RPMI7951 (cell line): ENCODE data around the gene TAS2R1. TPM values are rescaled to one million over a fixed set of nuclear protein-coding genes. Genes with fewer than 3 reads are reported as not detected.
"Not testable (repeated sequence)": the region's sequence is repeated elsewhere in the genome, so short reads cannot be mapped to it uniquely, and the experiment has no call there.

Experiments
- DNase-seq: peaks from one replicate; pipeline ENCODE4 v3.0.0-alpha.2; 2012; ENCODE audit warnings: low read depth
- total RNA-seq: library from RNA; depleted of rRNA; stranded (reverse); fragments of >200 nt; shearing (Covaris generic); gene quantifications from 2 replicates; pipeline ENCODE4 v1.2.3, GENCODE V29; 2014

Gene TAS2R1
- total RNA-seq, 1 experiment from 2014 or later = not detected

GRCh38 chr5:9622971-9623421 lies 7.2 kb downstream of the TAS2R1 start:
- peak; percentile 67 for DNase-seq

DNA sequence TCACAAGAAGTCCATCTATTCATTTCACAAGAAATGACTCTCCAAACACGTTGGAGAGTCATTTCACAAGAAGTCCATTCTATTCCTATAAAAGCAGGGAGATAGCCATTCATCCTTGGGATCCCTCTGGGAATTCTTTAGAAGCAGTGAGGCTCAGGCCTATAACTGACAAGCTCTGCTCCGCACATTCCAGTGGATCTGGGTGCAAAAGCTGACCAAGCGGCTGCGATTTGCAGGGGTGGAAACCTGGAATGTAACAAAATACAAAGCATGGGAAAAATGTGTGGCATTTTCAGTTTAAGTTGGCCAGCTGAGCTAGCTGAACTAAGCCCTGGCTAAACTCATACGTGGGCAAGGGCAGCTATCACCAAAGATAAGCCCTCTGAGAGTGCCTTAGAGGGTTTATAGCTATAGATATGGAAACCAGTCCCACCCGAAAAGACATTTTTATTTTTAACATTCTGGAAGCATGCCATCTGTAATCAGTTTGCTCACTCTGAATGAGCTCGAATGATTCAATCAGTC lies 8.7 kb downstream of the TAS2R1 start:
- DNase-seq = no peak

DNA sequence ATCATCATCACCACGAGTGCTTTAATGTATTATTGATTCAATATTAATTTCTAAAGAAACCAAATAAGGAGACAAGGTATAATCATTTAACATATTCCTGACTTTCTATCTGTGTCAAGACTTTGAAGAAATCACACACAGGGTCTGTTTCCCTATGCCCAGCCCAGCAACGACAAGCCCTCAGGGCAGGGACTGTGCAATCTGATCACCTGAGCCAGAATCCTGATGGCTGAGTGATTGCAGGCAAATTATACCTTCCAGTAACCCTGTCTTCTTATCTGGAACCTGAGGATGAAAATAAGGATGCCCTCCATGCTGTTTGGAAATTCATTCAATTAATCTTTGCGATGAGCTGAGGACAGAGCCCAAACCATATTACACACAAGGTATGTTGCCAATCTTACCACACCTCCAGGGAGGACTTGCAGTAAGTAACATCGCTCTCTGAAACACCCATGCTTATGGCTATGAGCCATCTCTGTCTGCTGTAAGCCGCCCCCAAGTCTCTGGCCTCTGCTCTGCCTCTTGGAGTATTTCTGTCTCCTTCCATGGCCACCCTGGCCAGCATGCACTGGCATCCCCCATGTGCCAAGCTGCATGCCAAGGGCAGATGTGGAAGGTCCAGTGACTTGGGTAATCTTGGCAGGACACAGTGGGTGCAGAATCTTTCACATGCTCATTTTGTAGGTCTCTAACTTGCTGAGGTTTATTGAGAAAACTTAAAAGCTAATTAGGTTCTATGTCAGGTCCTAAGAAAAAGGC lies 10.6 kb downstream of the TAS2R1 start:
- DNase-seq = no peak

DNA sequence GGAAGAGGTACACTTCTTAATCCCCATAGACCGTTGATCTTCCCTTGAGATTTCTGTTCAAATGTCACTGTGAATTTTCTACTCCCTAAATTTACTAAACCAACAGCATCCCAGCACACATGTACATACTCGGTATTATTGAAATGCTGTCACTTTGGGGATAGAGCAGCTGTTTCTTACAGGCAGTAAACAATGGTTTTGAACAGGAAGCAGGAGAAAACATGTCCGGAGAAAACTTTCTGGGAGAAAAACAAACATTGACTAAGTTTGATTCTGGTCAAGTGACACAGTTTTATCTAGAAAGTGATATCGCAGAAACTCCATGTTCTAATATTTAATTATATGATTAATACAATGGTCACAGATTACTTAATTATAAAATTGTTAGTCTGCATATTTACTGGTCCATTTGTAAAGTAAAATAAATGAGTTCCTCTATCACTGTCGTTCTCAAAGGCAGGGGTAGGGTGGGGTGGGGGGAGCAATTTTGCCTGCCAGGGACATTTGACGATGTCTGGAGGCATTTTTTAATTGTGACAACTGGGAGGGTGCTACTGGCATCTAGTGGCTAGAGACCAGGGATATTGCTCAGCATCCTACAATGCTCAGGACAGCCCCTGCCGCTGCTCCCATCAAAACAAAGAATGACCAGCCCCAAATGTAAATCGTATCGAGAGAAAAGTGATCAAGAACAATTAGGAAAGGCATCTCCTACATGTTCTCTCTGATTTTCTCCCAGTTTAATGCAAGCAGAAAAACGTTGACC lies 12.2 kb downstream of the TAS2R1 start:
- no peak for DNase-seq

DNA sequence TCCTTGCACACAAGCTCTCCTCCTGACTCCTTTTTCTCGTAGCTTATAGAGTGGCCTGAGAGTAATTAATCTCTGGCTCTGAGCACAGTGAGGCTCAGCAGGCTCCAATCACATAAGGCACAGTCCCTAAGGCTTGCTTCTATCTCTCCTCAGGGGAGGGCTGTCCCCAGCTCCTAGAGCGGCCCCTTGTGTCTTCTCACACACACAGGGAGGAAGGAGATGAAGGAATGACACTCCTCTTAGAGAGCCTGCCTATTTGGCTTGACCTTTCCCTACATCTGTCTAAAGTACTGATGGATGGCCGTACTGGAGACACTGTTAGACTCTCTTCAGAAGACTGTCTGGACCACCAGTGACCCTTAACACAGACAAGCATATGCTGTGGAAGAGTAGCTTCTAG lies 12.9 kb downstream of the TAS2R1 start:
- DNase-seq = peak; percentile 41

- DNase-seq = no peak
These were observed 14.8 kb downstream of the TAS2R1 start for GRCh38 chr5:9615331-9615730.

- no peak for DNase-seq
These were observed 16.8 kb downstream of the TAS2R1 start for GRCh38 chr5:9613360-9613759.

- DNase-seq = no peak
These were observed 19.2 kb downstream of the TAS2R1 start for GRCh38 chr5:9610969-9611368.

DNA sequence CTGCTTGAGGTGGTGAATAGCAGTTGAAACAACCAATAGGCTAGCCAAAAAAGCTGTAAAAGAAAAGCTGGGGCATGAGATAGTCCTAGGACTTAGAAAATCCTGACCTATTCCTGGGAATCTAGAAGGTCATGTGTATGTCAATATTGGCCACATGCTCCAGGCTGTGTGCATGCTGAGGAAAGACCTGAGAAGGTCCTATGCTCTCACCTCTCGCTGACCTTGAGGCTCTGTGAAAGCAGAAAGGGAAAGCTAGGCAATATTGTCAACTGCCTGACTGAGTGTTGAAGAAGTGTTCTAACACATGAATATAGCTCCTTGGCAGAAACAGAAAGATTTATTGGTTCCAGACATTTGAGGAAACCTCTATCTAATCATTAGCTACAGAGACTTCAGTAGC lies 19.8 kb downstream of the TAS2R1 start:
- DNase-seq = no peak

- no peak for DNase-seq
These were observed 22.1 kb downstream of the TAS2R1 start for GRCh38 chr5:9608093-9608492.

- no peak for DNase-seq
These were observed 24.9 kb downstream of the TAS2R1 start for GRCh38 chr5:9605041-9605838.

DNA sequence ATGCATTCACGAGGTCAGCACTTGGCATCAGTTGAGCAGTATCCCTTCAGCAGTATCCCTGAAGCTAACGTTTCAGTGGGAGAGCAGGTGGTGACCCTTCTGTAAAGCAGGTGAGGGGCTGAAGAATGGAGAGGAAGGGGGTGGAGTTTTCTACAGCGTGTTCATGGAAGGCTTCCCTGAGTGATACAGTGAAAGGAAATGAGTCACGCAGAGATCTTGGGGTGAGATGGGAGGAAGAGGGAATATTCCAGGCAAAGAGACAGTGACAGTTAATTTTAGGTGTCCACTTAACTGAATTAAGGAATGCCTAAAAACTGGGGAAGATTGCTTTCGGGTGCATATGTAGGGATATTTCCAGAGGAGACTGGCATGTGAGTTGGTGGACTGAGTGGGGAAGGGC lies 25.7 kb downstream of the TAS2R1 start:
- peak; percentile 42 for DNase-seq

- DNase-seq = no peak
These were observed 29.0 kb downstream of the TAS2R1 start for GRCh38 chr5:9601055-9601739.

GRCh38 chr5:9599391-9599790 lies 30.8 kb downstream of the TAS2R1 start:
- no peak for DNase-seq

GRCh38 chr5:9598329-9598728 lies 31.8 kb downstream of the TAS2R1 start:
- DNase-seq = not testable (repeated sequence)

DNA sequence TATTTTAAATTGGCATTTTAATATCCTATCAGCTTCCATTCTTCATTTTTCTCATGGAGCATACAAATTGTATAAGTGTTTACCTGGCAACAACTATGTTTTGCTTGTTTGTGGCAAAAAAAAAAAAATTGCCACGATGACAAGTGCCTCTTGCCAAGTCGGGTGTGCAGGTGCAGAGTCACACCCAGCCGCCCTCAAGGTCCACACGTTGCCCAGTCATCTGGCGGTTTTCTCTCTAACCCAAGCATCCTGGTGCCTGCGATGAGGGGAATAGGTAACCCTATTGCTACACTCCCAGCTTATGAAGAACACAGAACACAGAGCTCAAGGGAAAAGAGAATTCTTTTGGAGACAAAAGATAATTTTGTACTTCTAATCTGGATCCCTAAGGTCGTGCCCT lies 32.8 kb downstream of the TAS2R1 start:
- DNase-seq = not testable (repeated sequence)

- no peak for DNase-seq
These were observed 33.3 kb downstream of the TAS2R1 start for GRCh38 chr5:9596824-9597223.

DNA sequence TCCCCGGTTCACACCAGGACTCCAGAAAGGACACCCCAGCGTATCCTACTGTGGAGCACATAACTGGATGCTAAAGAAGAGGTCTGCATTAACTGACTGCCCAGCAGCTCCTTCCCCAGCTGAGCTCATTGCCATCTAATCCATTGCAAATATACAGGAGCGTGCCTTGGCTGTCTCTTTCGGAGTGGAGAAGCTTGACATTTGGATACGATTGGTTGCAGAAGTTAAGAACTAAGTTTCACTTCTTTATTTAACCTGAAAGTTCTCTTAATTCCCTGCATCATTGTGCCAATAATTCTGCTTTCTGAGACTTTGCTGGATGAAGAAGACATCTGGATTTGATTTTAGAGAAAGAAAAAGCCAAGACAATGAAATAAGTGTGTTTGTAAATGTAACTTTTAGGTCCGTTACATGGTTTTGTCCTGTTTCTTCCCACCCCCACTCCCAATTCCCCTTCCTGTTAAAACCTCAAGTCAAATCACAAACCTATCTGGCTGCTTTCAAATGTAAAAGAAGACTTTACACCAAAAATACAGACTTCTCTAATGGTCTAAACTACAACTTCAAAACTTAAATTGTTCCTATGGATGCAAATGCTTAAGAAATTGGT lies 33.9 kb downstream of the TAS2R1 start:
- DNase-seq = no peak

DNA sequence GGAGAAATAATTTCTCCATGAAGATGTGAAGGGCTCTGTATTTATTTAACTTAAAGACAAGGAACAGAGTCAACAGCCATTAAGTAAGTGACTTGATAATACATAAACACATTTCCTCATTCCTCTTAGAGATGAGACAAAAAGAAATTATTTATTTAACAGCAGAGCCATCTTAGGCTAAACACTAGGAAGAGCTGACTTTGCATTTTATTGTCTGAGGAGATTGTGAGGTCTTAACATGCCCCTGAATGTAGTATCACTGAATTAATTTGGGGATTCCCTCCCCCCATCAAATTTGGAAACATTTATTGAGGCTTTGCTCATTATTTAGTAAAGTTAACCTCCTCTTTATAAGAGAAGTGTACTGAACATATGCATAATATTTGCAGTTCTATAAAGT lies 35.2 kb downstream of the TAS2R1 start:
- no peak for DNase-seq

DNA sequence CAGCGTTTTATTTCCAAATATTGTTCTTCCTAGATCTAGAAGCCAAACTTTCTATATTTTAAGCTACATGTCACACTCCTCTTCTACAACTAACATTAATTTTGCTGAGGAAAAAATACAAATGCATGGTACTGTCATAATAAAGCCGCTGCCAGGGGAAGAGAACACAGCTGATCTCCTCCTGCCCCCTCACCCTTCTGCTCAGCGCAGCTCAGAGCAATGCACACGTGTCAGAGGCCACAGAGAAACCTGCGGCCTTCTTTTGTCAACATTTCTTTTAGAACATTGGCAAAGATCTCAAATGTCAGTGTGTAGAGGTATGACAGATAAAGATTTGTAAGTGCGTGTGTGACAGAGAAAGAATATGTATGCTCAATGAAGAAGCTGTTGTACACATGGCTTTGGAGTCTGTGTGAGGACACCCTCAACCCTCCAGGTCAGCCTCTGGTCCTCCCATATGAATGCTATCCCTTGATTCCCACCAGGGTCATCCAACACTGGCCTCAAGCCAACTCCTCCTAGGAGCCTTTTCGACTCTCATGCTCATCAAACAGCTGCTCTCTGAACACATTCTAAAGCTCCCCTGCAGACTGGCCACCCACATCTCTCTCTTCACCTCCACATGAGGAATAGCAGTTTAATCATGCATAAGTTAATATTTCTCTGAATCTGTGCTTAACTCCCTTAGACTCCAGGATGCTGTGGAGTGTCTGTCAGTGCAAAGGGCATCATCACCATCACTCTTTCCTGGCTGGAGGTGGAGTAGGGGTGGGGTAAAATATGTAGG lies 40.9 kb downstream of the TAS2R1 start:
- DNase-seq = no peak
